Suprapubic skin (tissue), 4 donors: Measurements from ENCODE around the gene UBE2E2.

Source experiments
- CTCF ChIP-seq, 2 donors: fragments of 200-600 bp in 1 of 2; fragments of 450-650 bp in 1 of 2; sonication (generic) in 1 of 2; IDR thresholded peaks; one replicate each; pipeline ENCODE4 v1.5.1; 2016 to 2019; ENCODE audit warnings: antibody characterized with exemption in 2 of 2, mild to moderate bottlenecking in 1 of 2, moderate library complexity in 1 of 2
- POLR2A ChIP-seq, 2 donors: fragments of 450-650 bp; IDR thresholded peaks; one replicate each; pipeline ENCODE4 v1.6.1; 2017; ENCODE audit warnings: antibody characterized with exemption in 2 of 2, mild to moderate bottlenecking in 2 of 2, moderate library complexity in 2 of 2
- POLR2AphosphoS5 ChIP-seq, 3 donors: sonication (generic); formaldehyde crosslinking; IDR thresholded peaks; one replicate each; pipeline ENCODE4 v1.6.1; 2017; ENCODE audit warnings: antibody characterized with exemption in 3 of 3

- no peak for TF ChIP-seq CTCF (IDR thresholded peaks at IDR 0.05)
- TF ChIP-seq POLR2AphosphoS5 (IDR thresholded peaks at IDR 0.05), result no peak
- TF ChIP-seq POLR2A (IDR thresholded peaks at IDR 0.05), result no peak
These were observed 10.7 kb downstream of the UBE2E2 start for GRCh38 chr3:23213813-23214212.
